ENCODE results near the gene ARHGEF28. TPM values are rescaled to one million over a fixed set of nuclear protein-coding genes. Genes with fewer than 3 reads are reported as not detected.
A peak's percentile ranks its signal among the peaks of the same experiment; 100 is the strongest.

The ARHGEF28 gene
- total RNA-seq, 6 experiments from 2014 or later = 7.5 to 13.6 (median 8.5) TPM

DNA sequence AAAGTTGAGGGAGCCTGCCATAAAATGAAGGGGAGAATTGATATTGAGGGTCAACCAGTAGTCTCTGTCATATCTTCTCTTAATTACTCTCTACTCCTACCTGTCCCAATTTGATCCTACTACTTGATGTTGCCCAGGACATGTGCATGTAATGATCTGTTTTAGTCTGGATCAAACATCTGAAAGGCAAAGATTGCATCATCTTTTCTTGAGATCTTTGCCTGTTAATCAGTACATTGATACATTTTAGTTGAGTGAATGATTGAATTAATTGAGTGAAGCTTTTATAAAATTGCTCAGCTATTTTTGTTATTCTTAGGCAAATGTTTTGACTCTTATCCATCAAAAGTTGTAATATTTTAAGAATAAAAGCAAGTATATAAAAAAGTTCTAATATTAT is 21.7 kb downstream of the ARHGEF28 start:
- no peak for DNase-seq
- Mint-ChIP-seq H3K27me3 (ENCODE audit: insufficient read depth) (peaks cover 2% of the 10 kb centered on the region; the same call in 1 of the 2 replicates), H3K9me3 (no peaks in the 10 kb centered on the region), H3K4me3 (no peak overlapping the region), H3K27ac (no peak overlapping the region), H3K4me1 (ENCODE audit: low read depth) (peaks cover 17% of the 10 kb centered on the region), H3K36me3 (ENCODE audit: low read depth) (peaks cover 8% of the 10 kb centered on the region; the same call in 1 of the 2 replicates)
- TF ChIP-seq, protein P1, sequence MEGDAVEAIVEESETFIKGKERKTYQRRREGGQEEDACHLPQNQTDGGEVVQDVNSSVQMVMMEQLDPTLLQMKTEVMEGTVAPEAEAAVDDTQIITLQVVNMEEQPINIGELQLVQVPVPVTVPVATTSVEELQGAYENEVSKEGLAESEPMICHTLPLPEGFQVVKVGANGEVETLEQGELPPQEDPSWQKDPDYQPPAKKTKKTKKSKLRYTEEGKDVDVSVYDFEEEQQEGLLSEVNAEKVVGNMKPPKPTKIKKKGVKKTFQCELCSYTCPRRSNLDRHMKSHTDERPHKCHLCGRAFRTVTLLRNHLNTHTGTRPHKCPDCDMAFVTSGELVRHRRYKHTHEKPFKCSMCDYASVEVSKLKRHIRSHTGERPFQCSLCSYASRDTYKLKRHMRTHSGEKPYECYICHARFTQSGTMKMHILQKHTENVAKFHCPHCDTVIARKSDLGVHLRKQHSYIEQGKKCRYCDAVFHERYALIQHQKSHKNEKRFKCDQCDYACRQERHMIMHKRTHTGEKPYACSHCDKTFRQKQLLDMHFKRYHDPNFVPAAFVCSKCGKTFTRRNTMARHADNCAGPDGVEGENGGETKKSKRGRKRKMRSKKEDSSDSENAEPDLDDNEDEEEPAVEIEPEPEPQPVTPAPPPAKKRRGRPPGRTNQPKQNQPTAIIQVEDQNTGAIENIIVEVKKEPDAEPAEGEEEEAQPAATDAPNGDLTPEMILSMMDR (IDR thresholded peaks at IDR 0.05) = no peak

DNA sequence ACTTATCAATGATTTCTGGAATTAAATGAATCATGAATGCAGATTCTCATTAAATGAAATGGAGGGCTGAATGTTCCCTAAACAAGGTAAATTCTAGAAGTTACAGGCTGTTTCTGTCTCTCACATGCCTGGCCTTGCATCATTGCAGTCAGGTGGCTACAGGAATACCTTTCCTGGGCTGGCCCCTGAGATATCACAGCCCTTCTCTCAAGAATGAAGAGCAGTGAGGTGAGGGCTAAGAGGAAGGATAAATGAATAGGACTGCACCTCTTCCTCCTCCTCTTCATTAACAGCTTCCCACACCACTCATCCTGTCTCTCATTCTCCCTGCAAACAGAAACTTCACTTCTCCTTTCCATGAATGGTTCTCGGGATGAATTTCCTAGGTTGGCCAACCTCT is 22.5 kb downstream of the ARHGEF28 start:
- peaks cover 8% of the 10 kb centered on the region; the same call in 1 of the 2 replicates for H3K36me3 Mint-ChIP-seq (ENCODE audit: low read depth)
- TF ChIP-seq, protein P1 (IDR thresholded peaks at IDR 0.05) = no peak
- no peaks in the 10 kb centered on the region for H3K9me3 Mint-ChIP-seq
- H3K4me1 Mint-ChIP-seq (ENCODE audit: low read depth) = peaks cover 18% of the 10 kb centered on the region
- no peak for DNase-seq
- H3K27me3 Mint-ChIP-seq (ENCODE audit: insufficient read depth) = peaks cover 2% of the 10 kb centered on the region; the same call in 1 of the 2 replicates
- no peak overlapping the region for H3K4me3 Mint-ChIP-seq
- H3K27ac Mint-ChIP-seq = no peak overlapping the region

DNA sequence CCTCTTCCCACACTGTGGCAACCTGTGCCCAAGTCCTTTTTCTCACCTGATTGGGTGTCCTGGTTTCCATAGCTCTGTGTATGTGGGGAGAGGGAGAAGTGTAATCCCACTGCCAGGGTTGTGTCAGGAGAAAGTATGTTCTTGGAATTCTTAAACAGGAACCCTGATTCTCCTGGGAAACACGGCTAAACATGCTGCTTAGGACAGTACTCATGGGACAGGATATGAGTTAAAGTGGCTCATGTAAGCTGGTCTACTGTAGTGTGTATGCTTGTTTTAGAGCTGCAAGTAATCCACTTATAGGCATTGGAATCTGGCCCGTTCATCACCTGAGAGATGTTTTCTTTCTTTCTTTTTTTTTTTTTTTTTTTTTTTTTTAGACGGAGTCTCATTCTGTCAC is 23.9 kb downstream of the ARHGEF28 start:
- no peak for DNase-seq
- peaks cover 8% of the 10 kb centered on the region; the same call in 1 of the 2 replicates for H3K36me3 Mint-ChIP-seq (ENCODE audit: low read depth)
- H3K4me1 Mint-ChIP-seq (ENCODE audit: low read depth) = peaks cover 24% of the 10 kb centered on the region
- no peak overlapping the region for H3K27ac Mint-ChIP-seq
- no peak overlapping the region for H3K4me3 Mint-ChIP-seq
- H3K9me3 Mint-ChIP-seq = no peaks in the 10 kb centered on the region
- TF ChIP-seq, protein P1 (IDR thresholded peaks at IDR 0.05) = no peak
- H3K27me3 Mint-ChIP-seq (ENCODE audit: insufficient read depth) = no peaks in the 10 kb centered on the region

DNA sequence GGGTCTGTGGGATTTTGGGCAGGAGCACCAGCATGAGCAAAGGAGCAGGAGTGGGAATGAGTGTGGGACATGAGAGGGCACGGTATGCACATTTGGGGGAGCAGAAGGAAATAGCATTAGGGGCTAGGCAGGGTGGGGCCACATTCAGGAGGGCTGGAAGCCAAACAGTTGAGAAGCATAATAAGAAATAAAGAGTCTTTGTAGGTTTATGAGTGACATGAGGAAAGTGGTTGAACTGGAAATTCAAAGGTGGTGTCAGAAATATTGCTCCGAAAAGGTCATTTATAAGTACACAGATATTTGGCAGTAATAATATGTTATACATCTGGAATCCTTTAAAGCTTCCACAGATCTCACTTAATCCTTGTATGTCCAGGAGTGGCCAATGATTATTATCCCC is 26.4 kb downstream of the ARHGEF28 start:
- TF ChIP-seq, protein P1 (IDR thresholded peaks at IDR 0.05) = no peak
- H3K4me1 Mint-ChIP-seq (ENCODE audit: low read depth) = peaks cover 42% of the 10 kb centered on the region
- H3K27me3 Mint-ChIP-seq (ENCODE audit: insufficient read depth) = no peaks in the 10 kb centered on the region
- no peak for DNase-seq
- no peak overlapping the region for H3K4me3 Mint-ChIP-seq
- no peaks in the 10 kb centered on the region for H3K9me3 Mint-ChIP-seq
- 0 out of 2 replicates have a peak, but pooled peaks cover 5% of the 10 kb centered on the region for H3K36me3 Mint-ChIP-seq (ENCODE audit: low read depth)
- no peak overlapping the region for H3K27ac Mint-ChIP-seq

DNA sequence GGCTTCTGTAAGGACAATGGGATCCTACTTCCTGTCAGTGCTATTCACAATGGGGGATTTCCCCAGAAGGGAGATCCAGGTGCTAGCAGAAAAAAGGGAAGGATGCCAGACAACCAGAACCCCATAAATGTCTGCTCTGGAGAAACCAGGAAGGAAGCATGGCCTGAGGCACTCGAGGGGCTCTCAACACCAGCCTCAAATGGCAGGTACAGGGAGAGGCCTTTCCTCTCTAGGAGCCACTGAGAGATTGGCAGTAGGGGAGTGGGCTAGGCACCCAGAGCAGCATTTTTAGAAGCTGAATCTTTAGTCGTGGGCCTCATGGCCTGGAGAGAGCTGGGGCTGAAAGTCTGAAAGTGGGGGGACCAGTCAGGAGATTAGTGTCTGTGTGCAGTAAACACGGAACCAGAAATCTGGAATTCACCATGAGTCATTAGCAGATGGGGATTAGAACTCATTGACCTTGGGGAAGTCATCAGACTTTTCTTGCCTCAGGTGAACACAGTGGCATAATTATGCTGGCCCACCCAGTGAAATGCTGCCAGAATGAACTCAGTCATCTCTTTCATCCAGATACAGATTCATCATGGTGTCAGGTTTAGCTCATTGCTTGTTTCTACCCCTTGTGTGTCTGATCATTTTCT is 28.3 kb downstream of the ARHGEF28 start:
- H3K4me1 Mint-ChIP-seq (ENCODE audit: low read depth) = peaks cover 42% of the 10 kb centered on the region
- DNase-seq = peak; percentile 40

More for the DNA sequence above, 28.3 kb downstream of the ARHGEF28 start:
- TF ChIP-seq, protein P1 (IDR thresholded peaks at IDR 0.05) = no peak
- H3K36me3 Mint-ChIP-seq (ENCODE audit: low read depth) = 0 out of 2 replicates have a peak, but pooled peaks cover 5% of the 10 kb centered on the region
- no peaks in the 10 kb centered on the region for H3K9me3 Mint-ChIP-seq
- H3K4me3 Mint-ChIP-seq = peak overlapping the region; percentile 11
- H3K27ac Mint-ChIP-seq = peak overlapping the region; percentile 86
- H3K27me3 Mint-ChIP-seq (ENCODE audit: insufficient read depth) = no peaks in the 10 kb centered on the region; the same call in 1 of the 2 replicates
